Testis (tissue), 2 donors: ENCODE measurements around the gene GABRP.

Experiments
- CTCF ChIP-seq, 3 experiments: fragments of 450-650 bp in 2 of 3; fragments of 200-600 bp in 1 of 3; sonication (generic) in 1 of 3; IDR thresholded peaks; one replicate each; pipeline ENCODE4 v1.5.1; 2016 to 2019; ENCODE audit warnings: antibody characterized with exemption in 3 of 3, mild to moderate bottlenecking in 2 of 3, moderate library complexity in 1 of 3
- POLR2A ChIP-seq: fragments of 450-650 bp; IDR thresholded peaks from one replicate; pipeline ENCODE4 v1.6.1; 2017; ENCODE audit warnings: antibody characterized with exemption, mild to moderate bottlenecking, moderate library complexity

- no peak for TF ChIP-seq POLR2A
- TF ChIP-seq CTCF (IDR thresholded peaks at IDR 0.05): no peak
Measured at GRCh38 chr5:170739446-170739845, 44.1 kb upstream of the GABRP start.
